Muscle layer of colon (tissue), 2 donors: ENCODE results near the gene LRRC4B.

Experiments
- H3K27ac ChIP-seq: one replicate; pipeline ENCODE4 v1.7.0; 2013; ENCODE audit warnings: low read depth, mild to moderate bottlenecking, low read length, moderate library complexity
- H3K27me3 ChIP-seq, 2 donors: one replicate each; pipeline ENCODE4 v1.7.0; 2013; ENCODE audit warnings: low read length in 2 of 2, mild to moderate bottlenecking in 2 of 2; ENCODE audit not compliant: insufficient read depth in 2 of 2, control insufficient read depth in 1 of 2
- H3K36me3 ChIP-seq: one replicate; pipeline ENCODE4 v1.7.0; 2013; ENCODE audit warnings: mild to moderate bottlenecking, low read length; ENCODE audit not compliant: insufficient read depth
- H3K4me1 ChIP-seq: one replicate; pipeline ENCODE4 v1.7.0; 2013; ENCODE audit warnings: mild to moderate bottlenecking, low read length; ENCODE audit not compliant: insufficient read depth
- H3K4me3 ChIP-seq, 2 donors: one replicate each; pipeline ENCODE4 v1.7.0; 2013; ENCODE audit warnings: low read length in 2 of 2, low read depth in 1 of 2, mild to moderate bottlenecking in 1 of 2, moderate library complexity in 1 of 2
- H3K9ac ChIP-seq: one replicate; pipeline ENCODE4 v1.7.0; 2013; ENCODE audit warnings: low read length
- H3K9me3 ChIP-seq: one replicate; pipeline ENCODE4 v1.7.0; 2013; ENCODE audit warnings: mild to moderate bottlenecking, low read length
- donor health status: abdominal sarcoma.
- donor health status: Adenocarcinoma of cecum.

LRRC4B gene

GRCh38 chr19:50568728-50569698 is 778 bp upstream of the LRRC4B start:
- H3K4me3 ChIP-seq = no peak overlapping the region
- H3K9me3 ChIP-seq = no peaks in the 10 kb centered on the region
- no peaks in the 10 kb centered on the region for H3K4me1 ChIP-seq
- H3K27me3 ChIP-seq = peaks cover 13 to 37% of the 10 kb centered on the region in 2 donors
- no peaks in the 10 kb centered on the region for H3K36me3 ChIP-seq
- H3K27ac ChIP-seq = no peak overlapping the region
- no peak overlapping the region for H3K9ac ChIP-seq

- H3K9me3 ChIP-seq = no peaks in the 10 kb centered on the region
- peaks cover 13 to 48% of the 10 kb centered on the region in 2 donors for H3K27me3 ChIP-seq
- H3K36me3 ChIP-seq = no peaks in the 10 kb centered on the region
- no peak overlapping the region for H3K9ac ChIP-seq
- no peak overlapping the region for H3K27ac ChIP-seq
- H3K4me1 ChIP-seq = no peaks in the 10 kb centered on the region
- H3K4me3 ChIP-seq = no peak overlapping the region
These were observed 988 bp downstream of the LRRC4B start for GRCh38 chr19:50567052-50567841.

GRCh38 chr19:50565984-50566903 is 2.0 kb downstream of the LRRC4B start:
- Histone ChIP-seq H3K36me3 (no peaks in the 10 kb centered on the region), H3K9ac (no peak overlapping the region), H3K27ac (no peak overlapping the region), H3K27me3 (peaks cover 13 to 48% of the 10 kb centered on the region in 2 donors), H3K4me3 (no peak overlapping the region), H3K4me1 (no peaks in the 10 kb centered on the region), H3K9me3 (no peaks in the 10 kb centered on the region)

GRCh38 chr19:50564229-50565105 is 3.8 kb downstream of the LRRC4B start:
- Histone ChIP-seq H3K27me3 (peaks cover 11 to 47% of the 10 kb centered on the region in 2 donors), H3K4me3 (no peak overlapping the region), H3K4me1 (no peaks in the 10 kb centered on the region)

GRCh38 chr19:50563597-50563996 is 4.6 kb downstream of the LRRC4B start:
- H3K9me3 ChIP-seq = no peaks in the 10 kb centered on the region
- H3K4me3 ChIP-seq = no peak overlapping the region
- no peak overlapping the region for H3K9ac ChIP-seq
- peaks cover 9 to 44% of the 10 kb centered on the region in 2 donors for H3K27me3 ChIP-seq
- H3K27ac ChIP-seq = no peak overlapping the region
- H3K36me3 ChIP-seq = no peaks in the 10 kb centered on the region
- no peaks in the 10 kb centered on the region for H3K4me1 ChIP-seq

More at GRCh38 chr19:50564229-50565105, 3.8 kb downstream of the LRRC4B start:
- H3K36me3 ChIP-seq = no peaks in the 10 kb centered on the region
- no peak overlapping the region for H3K9ac ChIP-seq
- H3K9me3 ChIP-seq = no peaks in the 10 kb centered on the region
- H3K27ac ChIP-seq = no peak overlapping the region

- Histone ChIP-seq H3K27me3 (peaks cover 9 to 47% of the 10 kb centered on the region in 2 donors), H3K27ac (no peak overlapping the region), H3K4me3 (no peak overlapping the region), H3K36me3 (no peaks in the 10 kb centered on the region), H3K4me1 (no peaks in the 10 kb centered on the region), H3K9me3 (no peaks in the 10 kb centered on the region), H3K9ac (no peak overlapping the region)
These were observed 5.2 kb downstream of the LRRC4B start for GRCh38 chr19:50562996-50563395.

GRCh38 chr19:50562329-50562728 is 5.9 kb downstream of the LRRC4B start:
- H3K4me1 ChIP-seq = no peaks in the 10 kb centered on the region
- H3K27me3 ChIP-seq = peaks cover 9 to 46% of the 10 kb centered on the region in 2 donors
- H3K9me3 ChIP-seq = no peaks in the 10 kb centered on the region
- H3K4me3 ChIP-seq = no peak overlapping the region
- no peak overlapping the region for H3K27ac ChIP-seq
- H3K36me3 ChIP-seq = no peaks in the 10 kb centered on the region
- no peak overlapping the region for H3K9ac ChIP-seq

GRCh38 chr19:50559636-50560035 is 8.6 kb downstream of the LRRC4B start:
- no peak overlapping the region for H3K27ac ChIP-seq
- no peaks in the 10 kb centered on the region for H3K9me3 ChIP-seq
- peaks cover 0 to 46% of the 10 kb centered on the region in 2 donors for H3K27me3 ChIP-seq
- peaks cover 5% of the 10 kb centered on the region for H3K4me1 ChIP-seq
- H3K4me3 ChIP-seq = no peak overlapping the region
- no peak overlapping the region for H3K9ac ChIP-seq
- H3K36me3 ChIP-seq = no peaks in the 10 kb centered on the region

- H3K27me3 ChIP-seq = peaks cover 0 to 39% of the 10 kb centered on the region in 2 donors
- H3K4me1 ChIP-seq = peaks cover 5% of the 10 kb centered on the region
- no peak overlapping the region for H3K4me3 ChIP-seq
- H3K36me3 ChIP-seq = no peaks in the 10 kb centered on the region
- H3K9me3 ChIP-seq = no peaks in the 10 kb centered on the region
- H3K27ac ChIP-seq = no peak overlapping the region
- H3K9ac ChIP-seq = no peak overlapping the region
These were observed 9.8 kb downstream of the LRRC4B start for GRCh38 chr19:50558449-50558848.

GRCh38 chr19:50558039-50558438 is 10.2 kb downstream of the LRRC4B start:
- peaks cover 0 to 39% of the 10 kb centered on the region in 2 donors for H3K27me3 ChIP-seq
- no peak overlapping the region for H3K27ac ChIP-seq

More at GRCh38 chr19:50558039-50558438, 10.2 kb downstream of the LRRC4B start:
- Histone ChIP-seq H3K4me3 (no peak overlapping the region), H3K36me3 (no peaks in the 10 kb centered on the region), H3K4me1 (peaks cover 5% of the 10 kb centered on the region), H3K9me3 (no peaks in the 10 kb centered on the region), H3K9ac (no peak overlapping the region)
